H1 (cell line): ENCODE results near the gene ARHGEF1. TPM values are rescaled to one million over a fixed set of nuclear protein-coding genes. Genes with fewer than 3 reads are reported as not detected.

Experiments
- CTCF ChIA-PET: fragments of 300-600 bp; sonication (Branson Sonifier 250); formaldehyde crosslinking; loops from one replicate; lab custom pipeline; 2021; ENCODE audit not compliant: partially characterized antibody; lab: Charles Lee
- POLR2A ChIA-PET: fragments of 300-600 bp; sonication (Branson Sonifier 250); formaldehyde crosslinking; loops from one replicate; lab custom pipeline; 2021; ENCODE audit warnings: inconsistent platforms; ENCODE audit not compliant: partially characterized antibody; lab: Charles Lee
- DNase-seq, 2 experiments: peaks; one replicate each; pipeline versions ENCODE4 v3.0.0 to v3.0.0-alpha.2; 2010 to 2022; ENCODE audit warnings: low spot score in 2 of 2, low read depth in 1 of 2, mixed read lengths in 1 of 2
- FAIRE-seq: peaks from 2 replicates; lab custom pipeline; 2011; peaks lifted over from hg19 to GRCh38; lab: Jason Lieb, UNC
- H2AFZ ChIP-seq: 2 replicates; pipeline ENCODE4 v1.8.1; 2012; ENCODE audit warnings: low read length, inconsistent platforms
- H2AK5ac ChIP-seq: 2 replicates; pipeline ENCODE4 v1.6.1; 2013; ENCODE audit warnings: low read depth, low read length
- H2BK120ac ChIP-seq: replicated peaks from 2 replicates; pipeline ENCODE3; 2013; ENCODE audit warnings: low read depth, low read length, inconsistent platforms
- H2BK12ac ChIP-seq: 2 replicates; pipeline ENCODE4 v1.6.1; 2013; ENCODE audit warnings: low read depth, low read length
- H2BK15ac ChIP-seq: 2 replicates; pipeline ENCODE4 v1.6.1; 2013; ENCODE audit warnings: low read length
- H2BK20ac ChIP-seq: 2 replicates; pipeline ENCODE4 v1.6.1; 2013; ENCODE audit warnings: low read length
- H2BK5ac ChIP-seq: 2 replicates; pipeline ENCODE4 v1.6.1; 2013; ENCODE audit warnings: low read depth, low read length
- H3K14ac ChIP-seq: 2 replicates; pipeline ENCODE4 v1.6.1; 2013; ENCODE audit warnings: inconsistent platforms; ENCODE audit not compliant: insufficient read length
- H3K18ac ChIP-seq: 2 replicates; pipeline ENCODE4 v1.6.1; 2013; ENCODE audit warnings: low read length; ENCODE audit errors: extremely low read depth
- H3K23ac ChIP-seq: 2 replicates; pipeline ENCODE4 v1.6.1; 2013; ENCODE audit warnings: inconsistent platforms; ENCODE audit not compliant: insufficient read length
- H3K23me2 ChIP-seq: 2 replicates; pipeline ENCODE4 v1.6.1; 2013; ENCODE audit warnings: low read depth, low read length
- H3K27ac ChIP-seq: 2 replicates; pipeline ENCODE4 v1.6.1; 2011; ENCODE audit warnings: low read depth, low read length, inconsistent platforms
- H3K27me3 ChIP-seq, 4 experiments: replicated peaks in 1 of 4; 1 replicate in 1 of 4; 2 replicates in 3 of 4; pipeline versions ENCODE4 v1.6.1 to v1.8.1; 2011 to 2013; ENCODE audit warnings: low read length in 3 of 4, mild to moderate bottlenecking in 3 of 4, inconsistent platforms in 2 of 4, mixed read lengths in 2 of 4, moderate library complexity in 1 of 4; ENCODE audit not compliant: control insufficient read depth in 3 of 4, insufficient read depth in 3 of 4; ENCODE audit errors: extremely low read depth in 1 of 4
- H3K36me3 ChIP-seq, 4 experiments: 2 replicates each; pipeline versions ENCODE4 v1.6.1 to v1.8.1; 2011 to 2013; ENCODE audit warnings: mild to moderate bottlenecking in 4 of 4, low read length in 3 of 4, moderate library complexity in 2 of 4, control low read depth in 1 of 4, inconsistent platforms in 1 of 4; ENCODE audit not compliant: insufficient read depth in 4 of 4, control insufficient read depth in 2 of 4
- H3K4ac ChIP-seq: replicated peaks from 2 replicates; pipeline ENCODE3; 2013; ENCODE audit warnings: low read length, low read depth, mixed read lengths, inconsistent platforms; ENCODE audit not compliant: insufficient read length
- H3K4me1 ChIP-seq, 4 experiments: replicated peaks in 1 of 4; 1 replicate in 1 of 4; 2 replicates in 3 of 4; pipeline versions ENCODE4 v1.6.1 to v1.8.1; 2011 to 2013; ENCODE audit warnings: low read length in 3 of 4, inconsistent platforms in 2 of 4, mixed read lengths in 1 of 4; ENCODE audit not compliant: insufficient read depth in 4 of 4, control insufficient read depth in 3 of 4
- H3K4me2 ChIP-seq, 2 experiments: 2 replicates each; pipeline versions ENCODE4 v1.6.1 to v1.8.1; 2011 to 2013; ENCODE audit warnings: low read depth in 2 of 2, low read length in 2 of 2, control low read depth in 1 of 2, inconsistent platforms in 1 of 2, mild to moderate bottlenecking in 1 of 2; ENCODE audit not compliant: insufficient read depth in 1 of 2
- H3K4me3 ChIP-seq, 4 experiments: fragments of 200-600, 300-600 bp in 1 of 4; sonication (generic), shearing (Covaris generic), sonication (Bioruptor Twin) in 1 of 4; 2 replicates each; pipeline versions ENCODE4 v1.5.1 to v1.8.1; 2011 to 2016; ENCODE audit warnings: low read length in 4 of 4, low read depth in 3 of 4, control low read depth in 2 of 4, inconsistent platforms in 2 of 4, mild to moderate bottlenecking in 2 of 4, mixed read lengths in 1 of 4, moderate library complexity in 1 of 4; ENCODE audit not compliant: insufficient read depth in 2 of 4; ENCODE audit errors: extremely low read depth in 1 of 4
- H3K56ac ChIP-seq: replicated peaks from 2 replicates; pipeline ENCODE3; 2013; ENCODE audit warnings: low read depth, mild to moderate bottlenecking, mixed read lengths, low read length, inconsistent platforms; ENCODE audit not compliant: insufficient read length
- H3K79me1 ChIP-seq: 2 replicates; pipeline ENCODE4 v1.6.1; 2013; ENCODE audit warnings: low read depth, low read length, control low read depth
- H3K79me2 ChIP-seq, 2 experiments: 2 replicates each; pipeline versions ENCODE4 v1.6.1 to v1.8.1; 2012 to 2013; ENCODE audit warnings: low read length in 2 of 2, mild to moderate bottlenecking in 2 of 2, inconsistent platforms in 1 of 2; ENCODE audit not compliant: insufficient read depth in 2 of 2, control insufficient read depth in 1 of 2
- H3K9ac ChIP-seq, 4 experiments: replicated peaks in 1 of 4; 1 replicate in 1 of 4; 2 replicates in 3 of 4; pipeline versions ENCODE4 v1.6.1 to v1.8.1; 2011 to 2013; ENCODE audit warnings: low read depth in 3 of 4, low read length in 3 of 4, control low read depth in 2 of 4, mild to moderate bottlenecking in 2 of 4, moderate library complexity in 2 of 4, inconsistent platforms in 1 of 4; ENCODE audit errors: extremely low read depth in 1 of 4
- H3K9me3 ChIP-seq, 2 experiments: 2 replicates each; pipeline versions ENCODE4 v1.6.1 to v1.8.1; 2012 to 2013; ENCODE audit warnings: mild to moderate bottlenecking in 2 of 2, moderate library complexity in 2 of 2, control low read depth in 1 of 2, inconsistent platforms in 1 of 2, low read depth in 1 of 2, low read length in 1 of 2, mixed read lengths in 1 of 2; ENCODE audit not compliant: insufficient read depth in 2 of 2
- H4K20me1 ChIP-seq, 2 experiments: replicated peaks in 1 of 2; 2 replicates each; pipeline versions ENCODE3 to v1.8.1; 2011 to 2013; ENCODE audit warnings: inconsistent platforms in 2 of 2, low read length in 2 of 2, mild to moderate bottlenecking in 1 of 2; ENCODE audit not compliant: insufficient read depth in 2 of 2, control insufficient read depth in 1 of 2
- H4K5ac ChIP-seq: 2 replicates; pipeline ENCODE4 v1.6.1; 2013; ENCODE audit warnings: low read length, low read depth, mixed read lengths, inconsistent platforms; ENCODE audit not compliant: insufficient read length
- H4K8ac ChIP-seq: 2 replicates; pipeline ENCODE4 v1.8.0; 2013; ENCODE audit warnings: mild to moderate bottlenecking, moderate library complexity, low read length, inconsistent platforms; ENCODE audit not compliant: insufficient read depth; ENCODE audit errors: extremely low read depth
- H4K91ac ChIP-seq: replicated peaks from 2 replicates; pipeline ENCODE3; 2013; ENCODE audit warnings: low read length, mixed read lengths, inconsistent platforms; ENCODE audit not compliant: insufficient read length
- BACH1 ChIP-seq: IDR thresholded peaks from 2 replicates; pipeline ENCODE4 v1.6.1; 2012; ENCODE audit warnings: low read length, improper control_type of control experiment
- BCL11A ChIP-seq, 2 experiments: IDR thresholded peaks; one replicate each; pipeline ENCODE4 v1.6.1; 2011; ENCODE audit warnings: low read depth in 2 of 2, low read length in 2 of 2, mild to moderate bottlenecking in 2 of 2
- CBX5 ChIP-seq: fragments of 300-800, 300-1000 bp; sonication (generic); IDR thresholded peaks from 2 replicates; pipeline ENCODE4 v1.7.1; 2016; ENCODE audit warnings: antibody characterized with exemption, low read length, low read depth
- CHD2 ChIP-seq: IDR thresholded peaks from 2 replicates; pipeline ENCODE4 v1.6.1; 2012; ENCODE audit warnings: low read length, improper control_type of control experiment
- KDM5A ChIP-seq: fragments of 200-600 bp; IDR thresholded peaks from 2 replicates; pipeline ENCODE4 v1.7.1; 2012; ENCODE audit warnings: mild to moderate bottlenecking, low read length, inconsistent platforms, mixed read lengths
- MAFK ChIP-seq: IDR thresholded peaks from 2 replicates; pipeline ENCODE4 v1.6.1; 2012; ENCODE audit warnings: low read depth, mild to moderate bottlenecking, improper control_type of control experiment, low read length
- NRF1 ChIP-seq: IDR thresholded peaks from 2 replicates; pipeline ENCODE4 v1.6.1; 2011; ENCODE audit warnings: mild to moderate bottlenecking, low read depth, low read length, improper control_type of control experiment
- POU5F1 ChIP-seq: IDR thresholded peaks from 2 replicates; pipeline ENCODE4 v1.6.1; 2011; ENCODE audit warnings: low read depth, mild to moderate bottlenecking, low read length, moderate library complexity
- RBBP5 ChIP-seq: IDR thresholded peaks from 2 replicates; pipeline ENCODE4 v1.7.1; 2012; ENCODE audit warnings: low read depth, mild to moderate bottlenecking, inconsistent platforms, low read length, moderate library complexity, borderline replicate concordance
- SAP30 ChIP-seq: fragments of 300-600 bp; sonication (generic); IDR thresholded peaks from 2 replicates; pipeline ENCODE4 v1.7.1; 2012; ENCODE audit warnings: low read length, moderate library complexity, mild to moderate bottlenecking, inconsistent platforms; ENCODE audit not compliant: insufficient read depth, insufficient replicate concordance
- SRF ChIP-seq: IDR thresholded peaks from 2 replicates; pipeline ENCODE4 v1.6.1; 2011; ENCODE audit warnings: mild to moderate bottlenecking, low read depth, low read length, moderate library complexity
- SUZ12 ChIP-seq: fragments of 200-600 bp; sonication (generic); IDR thresholded peaks from 2 replicates; pipeline ENCODE4 v1.6.1; 2012; ENCODE audit warnings: mild to moderate bottlenecking, inconsistent platforms, low read length, moderate library complexity, mixed read lengths
- TAF1 ChIP-seq: IDR thresholded peaks from 2 replicates; pipeline ENCODE4 v1.6.1; 2011; ENCODE audit warnings: mild to moderate bottlenecking, low read depth, low read length
- TAF7 ChIP-seq: optimal IDR thresholded peaks from 2 replicates; pipeline ENCODE3; 2011; ENCODE audit warnings: low read depth, mild to moderate bottlenecking, inconsistent platforms, low read length, moderate library complexity, borderline replicate concordance
- TCF12 ChIP-seq: IDR thresholded peaks from 2 replicates; pipeline ENCODE4 v1.6.1; 2011; ENCODE audit warnings: low read depth, mild to moderate bottlenecking, low read length
- WGBS, 2 experiments: shearing (Covaris generic) in 1 of 2; methylation state at CpG; one replicate each; pipeline versions ENCODE4 v1.1.6 to v1.1.7; 2013 to 2015; ENCODE audit warnings: low lambda C conversion rate in 2 of 2, mixed read lengths in 2 of 2, inconsistent platforms in 1 of 2, low coverage in 1 of 2, missing lambda C conversion rate in 1 of 2; ENCODE audit not compliant: insufficient replicate concordance in 2 of 2, insufficient coverage in 1 of 2, insufficient read length in 1 of 2; ENCODE audit errors: extremely low coverage in 1 of 2, missing lambda C conversion rate in 1 of 2; 5-methylcytosine and 5-hydroxymethylcytosine counted together
- polyA plus RNA-seq, 7 experiments: library from polyadenylated mRNA; depleted of rRNA in 3 of 7; stranded (reverse) in 5 of 7; unstranded in 2 of 7; fragments of >200 nt in 5 of 7; fragments of 200-250 nt in 2 of 7; gene quantifications; 1 replicate in 5 of 7; 2 replicates in 1 of 7; 4 replicates in 1 of 7; pipeline versions ENCODE4 v1.2.1 to v1.2.3, GENCODE V29; 2011 to 2013; ENCODE audit warnings: missing spikeins in 2 of 7, mixed read lengths in 2 of 7
- total RNA-seq: library from RNA; stranded (reverse); fragmentation: NEBNext Ultra II Directional; extraction: Animal tissue kit (Norgen Biotek cat#: 25700); gene quantifications from 2 replicates; pipeline ENCODE4 v1.2.1, GENCODE V29; 2021

ARHGEF1 gene
- total and polyA plus RNA-seq, 2 of the 8 experiments (the other 6 are each of a cell fraction or from before 2014, with no cell fraction given) = 23.0 to 49.0 TPM

- TF ChIP-seq KDM5A (no peak), NRF1 (no peak), MAFK (no peak), TAF7 (no peak), BACH1 (no peak), CBX5 (no peak), SUZ12 (no peak), SRF (no peak), TCF12 (no peak), CHD2 (no peak), BCL11A (IDR thresholded peaks at IDR 0.05; ENCODE audit: low read depth in 2 of 2, low read length in 2 of 2) (no peak), TAF1 (no peak), SAP30 (no peak), POU5F1 (no peak), RBBP5 (no peak)
- TF ChIP-seq, all 59 proteins: peak for 0
- H3K4me3 ChIP-seq = no peak overlapping the region
- no peak overlapping the region for H2BK5ac ChIP-seq
- H3K4me1 ChIP-seq = peaks cover 0 to 5% (median 1%) of the 10 kb centered on the region in 4 experiments; a peak in 1 of 7 replicates
- no peaks in the 10 kb centered on the region for H3K23me2 ChIP-seq
- no peaks in the 10 kb centered on the region for H3K27me3 ChIP-seq
- H3K18ac ChIP-seq = no peak overlapping the region
- H2AK5ac ChIP-seq = no peak overlapping the region
- 0 out of 2 replicates have a peak overlapping the region, but pooled peaks have one; percentile 32 for H2BK20ac ChIP-seq
- H3K4ac ChIP-seq = no peak overlapping the region
- peak overlapping the region; percentile 14; the same call in 1 of the 2 replicates for H4K8ac ChIP-seq
- H4K20me1 ChIP-seq = peaks cover 0 to 3% of the 10 kb centered on the region in 2 experiments
- no peak overlapping the region for H2BK120ac ChIP-seq
- POLR2A ChIA-PET = interaction anchor here (0.7 to 3.3 kb wide), 8 partner anchors 9 to 45 kb away, joined by 3 to 14 read pairs (median 4); no protein-coding TSS in a partner anchor
- H3K23ac ChIP-seq = no peak overlapping the region
- no peak overlapping the region for H2BK12ac ChIP-seq
- no peak overlapping the region for H3K56ac ChIP-seq
- H3K14ac ChIP-seq = no peak overlapping the region
- no peak overlapping the region for H3K27ac ChIP-seq
- no peak for FAIRE-seq
- H4K91ac ChIP-seq = no peak overlapping the region
- H2AFZ ChIP-seq = no peak overlapping the region
- H3K79me1 ChIP-seq = no peaks in the 10 kb centered on the region
- WGBS, 2 experiments = 92% methylated on average over 1 of the region's 1 CpG; no CpG with 5 or more reads in 1 of the 2 experiments
- no peaks in the 10 kb centered on the region for H3K9me3 ChIP-seq
- CTCF ChIA-PET = interaction anchor here (0.5 to 2.5 kb wide), 12 partner anchors 10 to 684 kb away, joined by 3 to 15 read pairs (median 5); no protein-coding TSS in a partner anchor
- peaks cover 0 to 4% (median 2%) of the 10 kb centered on the region in 4 experiments; a peak in 3 of 8 replicates for H3K36me3 ChIP-seq
- no peak overlapping the region for H2BK15ac ChIP-seq
- no peak overlapping the region for H4K5ac ChIP-seq
- no peak for DNase-seq
- H3K79me2 ChIP-seq = no peaks in the 10 kb centered on the region
- H3K4me2 ChIP-seq = no peak overlapping the region
- H3K9ac ChIP-seq = no peak overlapping the region
Measured at GRCh38 chr19:41896581-41896942, 13.6 kb downstream of the ARHGEF1 start.
